ENCODE results near the gene KCNK10. TPM values are rescaled to one million over a fixed set of nuclear protein-coding genes. Genes with fewer than 3 reads are reported as not detected.

Gene KCNK10
- total RNA-seq, 6 experiments from 2014 or later = not detected

- Histone ChIP-seq H3K4me1 (no peaks in the 10 kb centered on the region), H3K27ac (no peak overlapping the region), H3K9me3 (no peaks in the 10 kb centered on the region), H3K4me3 (no peak overlapping the region), H3K27me3 (no peaks in the 10 kb centered on the region), H3K36me3 (no peaks in the 10 kb centered on the region)
- no peak for ATAC-seq
- WGBS (ENCODE audit: insufficient coverage, low coverage, low lambda C conversion rate, missing lambda C conversion rate) = 65% methylated on average over 9 of the region's 9 CpGs
- no peak for DNase-seq
- intact Hi-C loops (cut with DNase I) = no loop called here
- TF ChIP-seq CTCF (IDR thresholded peaks at IDR 0.05) (no peak), POLR2A (IDR thresholded peaks at IDR 0.05) (no peak)
Measured at GRCh38 chr14:88218119-88218915, 104.8 kb downstream of the KCNK10 start.

GRCh38 chr14:88212691-88213090 is 110.4 kb downstream of the KCNK10 start:
- H3K27me3 ChIP-seq = no peaks in the 10 kb centered on the region
- H3K27ac ChIP-seq = no peak overlapping the region
- intact Hi-C loops (cut with DNase I) = no loop called here
- H3K9me3 ChIP-seq = no peaks in the 10 kb centered on the region
- ATAC-seq (no peak), DNase-seq (no peak)
- H3K4me3 ChIP-seq = no peak overlapping the region
- H3K36me3 ChIP-seq = no peaks in the 10 kb centered on the region
- no peaks in the 10 kb centered on the region for H3K4me1 ChIP-seq
- TF ChIP-seq POLR2A (IDR thresholded peaks at IDR 0.05) (no peak), CTCF (IDR thresholded peaks at IDR 0.05) (no peak)

- DNase-seq = no peak
- no peak overlapping the region for H3K4me3 ChIP-seq
- no peaks in the 10 kb centered on the region for H3K9me3 ChIP-seq
- H3K27ac ChIP-seq = no peak overlapping the region
- ATAC-seq = no peak
- TF ChIP-seq POLR2A (IDR thresholded peaks at IDR 0.05) = no peak
- TF ChIP-seq CTCF (IDR thresholded peaks at IDR 0.05) = no peak
- no peaks in the 10 kb centered on the region for H3K27me3 ChIP-seq
- H3K36me3 ChIP-seq = no peaks in the 10 kb centered on the region
- intact Hi-C loops (cut with DNase I) = no loop called here
- 47% methylated on average over 8 of the region's 8 CpGs for WGBS (ENCODE audit: insufficient coverage, low coverage, low lambda C conversion rate, missing lambda C conversion rate)
- no peaks in the 10 kb centered on the region for H3K4me1 ChIP-seq
Measured at GRCh38 chr14:88210426-88210825, 112.6 kb downstream of the KCNK10 start.

GRCh38 chr14:88209273-88209672 is 113.8 kb downstream of the KCNK10 start:
- Histone ChIP-seq H3K27ac (no peak overlapping the region), H3K9me3 (no peaks in the 10 kb centered on the region), H3K4me3 (no peak overlapping the region), H3K4me1 (no peaks in the 10 kb centered on the region), H3K27me3 (no peaks in the 10 kb centered on the region), H3K36me3 (no peaks in the 10 kb centered on the region)
- DNase-seq = no peak
- intact Hi-C loops (cut with DNase I) = no loop called here
- no peak for ATAC-seq
- TF ChIP-seq CTCF (IDR thresholded peaks at IDR 0.05) (no peak), POLR2A (IDR thresholded peaks at IDR 0.05) (no peak)
- 26% methylated on average over 10 of the region's 17 CpGs for WGBS (ENCODE audit: insufficient coverage, low coverage, low lambda C conversion rate, missing lambda C conversion rate)
